Fibroblast of skin of left quadriceps (primary cell): ENCODE results near the gene PRKAR2B.

Experiments
- DNase-seq, 2 experiments: peaks; one replicate each; pipeline ENCODE4 v3.0.0-alpha.2; 2013; ENCODE audit warnings: low read depth in 2 of 2

PRKAR2B gene

GRCh38 chr7:107044347-107045194 is at the start of gene PRKAR2B:
Gene PRKAR2B (plus strand): TSS chr7:107044705. CDS start chr7:107044908, 203 bp downstream.
- peak; percentile 54 to 61 for DNase-seq

DNA sequence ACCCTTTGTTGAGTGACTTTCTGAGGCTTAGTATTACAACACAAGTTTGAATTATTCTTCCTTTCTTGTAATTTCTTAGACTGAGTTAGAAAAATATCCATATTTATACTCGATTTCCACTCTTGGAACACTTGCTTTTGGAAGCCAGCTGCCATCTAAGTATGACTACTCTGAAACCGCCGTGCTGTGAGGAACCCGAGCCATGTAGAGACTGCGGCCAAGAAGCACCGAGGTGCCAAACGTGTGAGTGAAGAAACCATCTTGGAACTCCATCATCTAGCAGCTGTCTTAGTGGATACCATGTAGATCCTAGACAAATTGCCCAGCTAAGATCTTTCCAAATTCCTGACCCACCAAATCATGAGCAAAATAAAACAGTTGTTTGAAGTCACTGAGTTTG is 49.7 kb upstream of the PRKAR2B start:
- DNase-seq, result no peak

DNA sequence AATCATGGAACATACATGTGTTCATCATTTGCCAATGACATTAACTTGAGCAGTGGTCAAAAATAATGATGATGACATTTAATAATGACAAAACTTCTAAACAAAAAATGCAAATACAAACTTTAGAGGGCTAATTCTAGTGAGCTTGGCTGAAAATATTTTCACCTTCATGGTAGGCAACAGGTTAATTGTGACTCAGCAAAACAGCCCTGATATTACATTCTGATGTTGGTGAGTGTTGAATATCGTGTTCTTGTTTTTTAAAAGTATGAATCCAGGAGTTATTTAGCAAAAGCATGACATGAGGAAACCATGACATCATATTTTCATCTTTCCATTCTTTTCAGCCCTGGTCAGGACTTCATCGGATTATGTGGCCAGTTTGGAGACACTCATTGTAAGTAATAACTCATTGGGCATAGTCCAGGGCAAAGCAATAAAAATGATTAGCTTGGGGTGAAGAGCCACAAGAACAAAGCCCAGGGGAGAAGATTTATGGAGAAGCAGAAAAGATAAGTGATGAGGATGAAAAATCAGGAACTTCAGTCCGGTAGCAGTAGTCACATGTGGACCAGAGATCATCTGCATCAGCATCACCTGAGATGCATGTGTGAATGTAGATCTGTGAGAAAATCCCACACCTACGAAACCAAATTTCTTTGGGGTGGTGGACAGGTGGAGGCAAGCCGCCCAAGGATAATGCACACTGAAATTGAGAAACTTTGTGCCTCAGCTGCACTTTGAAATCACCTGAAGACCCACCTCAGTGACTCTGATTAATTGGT is 46.8 kb upstream of the PRKAR2B start:
- DNase-seq, result no peak

GRCh38 chr7:106999023-106999422 is 45.5 kb upstream of the PRKAR2B start:
- no peak for DNase-seq

- no peak for DNase-seq
These were observed 43.0 kb upstream of the PRKAR2B start for GRCh38 chr7:107001490-107001889.

- DNase-seq, result peak in 1 of 2 experiments; percentile 10
These were observed 42.4 kb upstream of the PRKAR2B start for GRCh38 chr7:107002126-107002525.

GRCh38 chr7:107002529-107002998 is 41.9 kb upstream of the PRKAR2B start:
- DNase-seq, result no peak

GRCh38 chr7:107007007-107007891 is 37.3 kb upstream of the PRKAR2B start:
- DNase-seq, result no peak

- DNase-seq, result no peak
These were observed 36.6 kb upstream of the PRKAR2B start for GRCh38 chr7:107007892-107008287.

DNA sequence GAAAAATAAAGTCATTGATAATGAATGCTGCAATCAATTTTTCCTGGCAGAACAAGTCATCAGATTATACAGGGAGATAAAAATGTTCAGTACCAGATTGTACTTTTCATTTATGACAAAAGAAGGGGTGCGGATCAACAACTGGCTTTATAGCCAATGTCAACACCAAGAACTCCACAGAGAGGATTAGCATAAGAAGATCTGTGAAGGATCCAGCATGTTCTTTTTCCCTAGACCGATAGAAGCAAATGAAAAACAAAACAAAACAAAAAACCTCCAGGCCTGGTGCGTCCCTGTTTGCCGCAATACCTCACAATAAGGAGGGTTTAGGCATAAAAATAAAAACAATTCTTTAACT is 34.7 kb upstream of the PRKAR2B start:
- DNase-seq, result no peak

GRCh38 chr7:107012691-107013090 is 31.8 kb upstream of the PRKAR2B start:
- DNase-seq, result no peak

GRCh38 chr7:107014387-107015023 is 30.0 kb upstream of the PRKAR2B start:
- peak in 1 of 2 experiments; percentile 12 for DNase-seq

DNA sequence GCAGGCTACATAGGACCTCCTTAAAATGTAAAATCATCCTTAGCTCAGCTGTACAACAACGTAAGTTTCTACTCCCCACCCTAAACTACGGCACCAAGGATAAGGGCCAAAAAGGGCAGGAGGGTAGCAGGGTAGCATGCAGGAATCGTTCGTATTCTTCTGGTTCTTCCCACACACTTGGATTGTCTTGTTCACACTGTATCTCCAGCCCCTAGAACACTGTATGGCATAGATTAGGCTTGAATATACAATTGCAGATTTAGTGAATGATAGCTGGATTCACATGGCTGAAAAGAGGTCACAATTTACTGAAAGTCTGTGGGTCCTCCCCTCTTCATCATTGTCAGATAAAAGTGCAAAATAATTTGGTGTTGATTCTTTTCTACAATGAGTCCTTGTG is 28.2 kb upstream of the PRKAR2B start:
- DNase-seq, result no peak

DNA sequence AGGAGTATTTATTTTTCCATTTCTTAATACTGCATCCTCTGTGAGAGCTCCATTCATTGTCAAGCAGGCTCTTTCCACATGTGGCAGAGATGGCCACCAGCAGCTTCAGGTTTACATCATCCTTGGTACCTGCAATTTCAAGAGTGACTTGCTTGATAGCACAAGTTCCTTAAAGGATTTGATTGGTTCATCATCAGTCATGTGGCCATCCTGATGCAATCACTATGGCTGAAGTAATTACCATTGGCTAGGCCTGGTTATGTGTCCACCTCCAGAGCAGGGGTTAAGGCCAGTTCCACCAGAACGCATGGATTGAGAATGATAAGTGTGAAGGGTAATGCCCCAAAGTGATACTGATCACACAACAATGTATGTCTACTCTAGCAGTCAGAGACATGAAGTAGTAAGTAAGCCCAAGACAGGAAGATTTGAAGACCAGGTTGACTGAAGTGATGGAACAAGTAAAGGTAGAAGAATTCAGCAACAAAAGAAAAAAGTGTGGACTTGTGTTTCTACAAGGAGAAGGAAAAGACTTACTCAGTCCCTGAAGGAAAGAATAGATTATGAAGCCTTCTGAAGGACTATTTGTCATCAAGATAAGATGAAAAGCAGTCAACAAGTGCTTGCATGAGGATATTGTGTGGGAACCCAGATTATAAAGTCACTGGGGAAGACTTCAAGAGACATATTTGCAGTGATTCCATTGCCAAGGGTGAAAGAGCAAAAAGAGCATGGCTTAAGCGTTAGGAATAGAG is 26.4 kb upstream of the PRKAR2B start:
- no peak for DNase-seq

GRCh38 chr7:107020400-107020799 is 24.1 kb upstream of the PRKAR2B start:
- DNase-seq, result no peak

GRCh38 chr7:107021600-107021999 is 22.9 kb upstream of the PRKAR2B start:
- DNase-seq, result no peak

- DNase-seq, result no peak
These were observed 20.9 kb upstream of the PRKAR2B start for GRCh38 chr7:107023522-107024151.

GRCh38 chr7:107024906-107025305 is 19.6 kb upstream of the PRKAR2B start:
- DNase-seq, result no peak

- DNase-seq, result no peak
These were observed 18.9 kb upstream of the PRKAR2B start for GRCh38 chr7:107025449-107026103.

GRCh38 chr7:107026166-107026565 is 18.3 kb upstream of the PRKAR2B start:
- no peak for DNase-seq
